GM06990 (cell line): Measurements from ENCODE around the gene SGO1.

ENCODE experiments used
- DNase-seq: peaks from one replicate; pipeline ENCODE4 v3.0.0-alpha.2; 2011; ENCODE audit not compliant: insufficient read length; ENCODE audit errors: extremely low read depth
- H3K27me3 ChIP-seq: replicated peaks from 2 replicates; pipeline ENCODE4 v1.6.0; 2011; ENCODE audit warnings: low read length; ENCODE audit not compliant: control insufficient read depth, insufficient read depth
- H3K36me3 ChIP-seq: 2 replicates; pipeline ENCODE4 v1.5.1; 2011; ENCODE audit warnings: low read length; ENCODE audit not compliant: control insufficient read depth, insufficient read depth
- H3K4me3 ChIP-seq: replicated peaks from 2 replicates; pipeline ENCODE4 v1.5.1; 2011; ENCODE audit warnings: low read depth, mild to moderate bottlenecking, control low read depth, low read length
- TF ChIP-seq, protein P1 (sequence below): IDR thresholded peaks from 2 replicates; pipeline ENCODE4 v1.5.1; 2011; ENCODE audit warnings: low read length, control low read depth, mild to moderate bottlenecking, inconsistent platforms; ENCODE audit not compliant: insufficient read depth, poor library complexity, severe bottlenecking

The SGO1 gene

DNA sequence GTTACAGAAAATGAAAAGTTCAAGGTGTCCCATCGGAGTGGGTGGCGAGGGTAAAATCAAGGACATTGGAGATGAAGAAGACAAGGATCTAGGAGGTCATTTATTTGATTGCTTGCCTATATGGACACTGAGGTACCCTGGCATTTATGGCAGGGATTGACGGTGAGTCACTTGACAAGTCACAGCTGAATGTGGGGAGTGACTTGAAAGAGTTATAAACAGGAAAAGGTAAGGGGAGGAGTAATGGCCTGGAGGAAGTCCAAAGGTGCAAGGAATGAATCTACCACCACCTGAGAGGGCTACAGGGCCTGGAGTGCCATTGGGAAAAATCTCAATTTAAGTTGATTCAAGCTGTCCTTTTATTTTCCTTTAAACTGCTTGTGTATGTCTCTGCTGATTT, 11.8 kb upstream of the SGO1 start:
- TF ChIP-seq, protein P1, sequence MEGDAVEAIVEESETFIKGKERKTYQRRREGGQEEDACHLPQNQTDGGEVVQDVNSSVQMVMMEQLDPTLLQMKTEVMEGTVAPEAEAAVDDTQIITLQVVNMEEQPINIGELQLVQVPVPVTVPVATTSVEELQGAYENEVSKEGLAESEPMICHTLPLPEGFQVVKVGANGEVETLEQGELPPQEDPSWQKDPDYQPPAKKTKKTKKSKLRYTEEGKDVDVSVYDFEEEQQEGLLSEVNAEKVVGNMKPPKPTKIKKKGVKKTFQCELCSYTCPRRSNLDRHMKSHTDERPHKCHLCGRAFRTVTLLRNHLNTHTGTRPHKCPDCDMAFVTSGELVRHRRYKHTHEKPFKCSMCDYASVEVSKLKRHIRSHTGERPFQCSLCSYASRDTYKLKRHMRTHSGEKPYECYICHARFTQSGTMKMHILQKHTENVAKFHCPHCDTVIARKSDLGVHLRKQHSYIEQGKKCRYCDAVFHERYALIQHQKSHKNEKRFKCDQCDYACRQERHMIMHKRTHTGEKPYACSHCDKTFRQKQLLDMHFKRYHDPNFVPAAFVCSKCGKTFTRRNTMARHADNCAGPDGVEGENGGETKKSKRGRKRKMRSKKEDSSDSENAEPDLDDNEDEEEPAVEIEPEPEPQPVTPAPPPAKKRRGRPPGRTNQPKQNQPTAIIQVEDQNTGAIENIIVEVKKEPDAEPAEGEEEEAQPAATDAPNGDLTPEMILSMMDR, result no peak
- H3K36me3 ChIP-seq, result no peaks in the 10 kb centered on the region
- H3K27me3 ChIP-seq, result no peaks in the 10 kb centered on the region
- no peak overlapping the region for H3K4me3 ChIP-seq
- no peak for DNase-seq

GRCh38 chr3:20194793-20195460, 8.9 kb upstream of the SGO1 start:
- TF ChIP-seq, protein P1, result no peak
- H3K27me3 ChIP-seq, result no peaks in the 10 kb centered on the region
- DNase-seq, result no peak
- no peak overlapping the region for H3K4me3 ChIP-seq
- H3K36me3 ChIP-seq, result no peaks in the 10 kb centered on the region

GRCh38 chr3:20190991-20191390, 5.0 kb upstream of the SGO1 start:
- H3K27me3 ChIP-seq, result no peaks in the 10 kb centered on the region
- no peaks in the 10 kb centered on the region for H3K36me3 ChIP-seq
- no peak for DNase-seq
- H3K4me3 ChIP-seq, result no peak overlapping the region
- TF ChIP-seq, protein P1, result no peak

DNA sequence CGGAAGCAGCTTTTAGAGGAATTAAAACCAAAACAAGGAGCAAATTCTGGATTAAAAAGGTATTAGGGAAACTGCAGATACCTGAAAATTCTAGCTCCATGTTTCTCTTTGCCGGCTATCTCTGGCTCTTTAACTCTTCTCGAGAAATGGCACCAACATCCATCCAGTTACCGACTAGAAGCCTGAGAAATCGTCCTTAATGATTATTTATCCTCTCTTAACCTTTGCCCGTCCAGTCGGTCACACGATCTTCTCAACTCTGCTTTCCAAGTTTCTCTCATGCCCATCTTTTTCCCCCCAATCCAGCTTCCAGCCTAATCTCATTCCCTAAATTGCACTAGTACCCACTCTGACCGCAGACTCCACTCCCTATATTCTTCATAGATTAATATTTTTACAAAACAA, 596 bp upstream of the SGO1 start:
- Histone ChIP-seq H3K36me3 (no peaks in the 10 kb centered on the region), H3K4me3 (peak overlapping the region; percentile 65), H3K27me3 (no peaks in the 10 kb centered on the region)
- TF ChIP-seq, protein P1, result no peak
- DNase-seq, result no peak

- Histone ChIP-seq H3K4me3 (peak overlapping the region; percentile 76), H3K27me3 (no peaks in the 10 kb centered on the region), H3K36me3 (no peaks in the 10 kb centered on the region)
- DNase-seq, result no peak
- TF ChIP-seq, protein P1, result no peak
Observed at GRCh38 chr3:20185331-20185678, 701 bp downstream of the SGO1 start.

GRCh38 chr3:20182206-20182605, 3.8 kb downstream of the SGO1 start:
- Histone ChIP-seq H3K36me3 (no peaks in the 10 kb centered on the region), H3K27me3 (no peaks in the 10 kb centered on the region), H3K4me3 (no peak overlapping the region)
- TF ChIP-seq, protein P1, result no peak
- no peak for DNase-seq
